Medulla oblongata (tissue), 1 donor: Measurements from ENCODE around the gene ATP1A1.

Source experiments
- DNase-seq: peaks from one replicate; pipeline ENCODE4 v3.0.0-alpha.2; 2015; ENCODE audit errors: extremely low spot score

The ATP1A1 gene

DNA sequence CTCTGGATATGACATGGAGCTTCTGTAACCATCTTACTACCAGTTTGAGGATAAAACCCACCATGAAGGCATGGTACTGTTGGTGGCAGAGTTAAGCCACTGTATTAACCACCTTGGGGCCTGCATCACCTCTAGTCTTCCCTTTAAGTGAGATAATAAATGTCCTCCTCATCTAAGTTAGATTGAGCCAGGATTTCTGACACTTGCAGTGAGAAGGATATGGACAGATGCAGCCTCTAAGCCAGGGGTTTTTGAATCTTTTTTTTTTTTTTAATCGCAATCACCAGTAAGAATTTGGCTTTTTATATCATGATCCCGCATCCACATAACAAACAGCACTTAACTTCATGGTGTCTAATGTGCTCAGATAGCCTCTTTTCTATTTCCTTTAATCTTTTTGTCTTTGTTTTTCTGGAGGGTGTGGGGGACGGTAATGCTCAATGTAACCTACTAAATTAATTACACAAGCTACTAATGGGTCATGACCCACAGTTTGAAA is 42.2 kb downstream of the ATP1A1 start:
- no peak for DNase-seq

DNA sequence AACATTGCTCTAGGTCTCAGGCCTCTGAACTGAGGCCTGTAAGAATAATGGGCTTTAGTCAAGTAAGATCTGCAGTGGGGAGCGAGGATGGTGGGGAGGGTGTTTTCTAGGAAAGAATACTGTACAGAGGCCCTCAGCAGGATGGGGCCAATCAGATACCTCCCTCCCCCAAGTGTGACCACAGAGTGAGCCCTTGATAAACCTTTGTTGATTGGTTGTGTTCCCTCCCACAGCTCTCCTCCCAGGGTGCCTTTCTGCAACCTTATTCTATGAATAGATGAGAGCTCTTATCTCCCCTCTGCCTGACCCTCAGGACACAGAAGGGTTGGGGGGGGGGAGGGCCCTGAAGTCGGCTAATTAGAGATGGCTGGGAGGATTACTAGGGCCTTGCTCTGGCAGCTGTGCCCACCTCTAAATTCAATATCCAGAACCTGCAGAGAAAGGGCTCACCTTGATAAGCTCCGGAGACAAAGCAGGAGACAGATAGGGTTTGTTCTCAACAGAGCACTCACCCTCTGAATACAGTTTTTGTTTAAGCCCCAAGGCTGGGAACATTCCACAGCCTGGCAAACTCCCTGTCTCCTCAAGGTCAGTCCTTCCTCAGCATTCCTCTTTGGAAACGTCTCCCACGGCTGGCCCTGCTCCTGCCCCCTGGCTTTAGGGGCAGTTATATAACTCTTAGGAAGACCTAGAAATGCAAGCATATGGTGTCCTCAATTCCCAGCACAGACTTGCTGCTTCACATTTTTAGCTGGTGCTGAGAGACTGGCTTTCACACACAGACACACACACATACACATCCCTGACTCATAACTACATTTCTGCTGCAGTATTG is 42.9 kb downstream of the ATP1A1 start:
- peak; percentile 53 for DNase-seq

DNA sequence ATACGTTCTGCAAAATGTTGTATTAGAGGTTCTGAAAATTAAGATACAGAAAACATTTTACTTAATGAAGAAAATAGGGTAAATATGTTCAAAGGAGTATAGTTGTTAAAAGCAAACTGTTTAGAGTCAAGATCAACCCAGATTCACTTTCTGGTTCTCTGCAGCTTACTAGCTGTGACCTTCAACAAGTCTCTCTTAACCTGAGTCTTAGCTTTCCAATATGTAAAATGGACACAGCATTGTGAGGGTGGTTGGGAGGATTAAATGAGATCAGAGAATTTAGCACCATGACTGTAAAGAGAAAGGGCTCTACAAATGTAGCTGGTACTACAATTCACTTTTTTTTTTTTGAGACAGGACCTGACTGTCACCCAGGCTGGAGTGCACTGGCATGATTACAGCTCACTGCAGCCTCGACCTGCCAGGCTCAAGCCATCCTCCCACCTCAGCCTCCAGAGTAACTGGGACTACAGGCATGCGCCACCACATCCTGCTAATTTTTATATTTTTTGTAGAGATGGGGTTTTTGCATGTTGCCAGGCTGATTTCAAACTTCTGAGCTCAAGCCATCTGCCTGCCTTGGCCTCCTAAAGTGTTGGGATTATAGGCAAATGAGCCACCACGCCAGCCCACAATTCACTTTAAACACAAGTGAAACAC is 43.9 kb downstream of the ATP1A1 start:
- no peak for DNase-seq

DNA sequence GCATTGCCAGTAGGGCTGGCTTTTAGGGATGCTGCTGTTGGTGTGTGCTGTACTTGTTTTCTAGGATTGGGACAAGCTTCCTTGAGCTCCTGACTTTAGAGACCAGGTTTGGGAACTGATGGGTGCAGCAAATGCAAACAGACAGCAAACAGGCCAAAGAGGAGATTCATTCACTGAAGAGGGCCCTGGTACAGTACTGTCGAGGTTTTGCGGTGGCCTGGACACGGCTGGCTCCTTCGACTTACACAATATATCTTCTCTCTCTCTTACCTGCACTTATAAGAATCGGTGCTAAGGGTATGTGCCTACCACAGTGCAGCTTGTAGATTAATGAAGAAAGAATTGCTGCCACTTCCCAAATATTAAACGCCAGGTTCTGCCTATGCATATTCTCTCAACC is 44.6 kb downstream of the ATP1A1 start:
- no peak for DNase-seq

DNA sequence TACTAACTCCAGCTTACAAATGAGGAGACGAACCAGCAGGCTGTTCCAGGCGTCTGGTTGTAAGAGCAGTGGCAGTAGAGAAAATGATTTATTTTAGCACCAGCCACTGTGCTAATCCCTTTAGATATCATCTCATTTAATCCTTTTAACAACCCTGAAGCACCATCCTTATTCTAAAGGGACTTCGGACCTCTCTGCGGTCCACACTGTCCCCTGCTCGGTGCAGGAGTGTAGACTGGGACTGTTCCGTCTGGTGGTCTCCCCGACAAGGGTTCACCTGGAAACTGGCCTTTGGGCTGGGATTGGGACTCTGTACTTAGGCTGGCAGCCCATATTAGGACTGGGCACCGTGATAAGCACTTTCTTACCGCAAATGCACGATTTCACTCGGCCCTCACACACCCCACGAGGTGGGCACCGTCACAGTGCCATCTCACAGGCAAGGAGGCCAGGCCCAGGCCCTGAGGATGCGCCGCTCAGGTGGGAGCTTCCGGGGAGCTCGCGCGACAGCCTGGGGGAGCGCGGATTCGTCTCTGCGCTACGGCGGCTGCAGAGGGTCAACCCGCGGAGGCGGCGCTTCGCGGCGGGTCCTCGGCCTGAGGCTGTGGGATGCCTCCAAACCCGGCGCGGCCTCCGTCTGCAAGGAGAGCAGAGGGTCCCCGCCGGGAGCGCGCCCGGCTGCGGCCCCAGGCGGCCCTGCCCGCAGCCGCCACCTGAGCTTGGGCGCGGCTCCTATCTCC is 45.2 kb downstream of the ATP1A1 start:
- DNase-seq = peak; percentile 71

DNA sequence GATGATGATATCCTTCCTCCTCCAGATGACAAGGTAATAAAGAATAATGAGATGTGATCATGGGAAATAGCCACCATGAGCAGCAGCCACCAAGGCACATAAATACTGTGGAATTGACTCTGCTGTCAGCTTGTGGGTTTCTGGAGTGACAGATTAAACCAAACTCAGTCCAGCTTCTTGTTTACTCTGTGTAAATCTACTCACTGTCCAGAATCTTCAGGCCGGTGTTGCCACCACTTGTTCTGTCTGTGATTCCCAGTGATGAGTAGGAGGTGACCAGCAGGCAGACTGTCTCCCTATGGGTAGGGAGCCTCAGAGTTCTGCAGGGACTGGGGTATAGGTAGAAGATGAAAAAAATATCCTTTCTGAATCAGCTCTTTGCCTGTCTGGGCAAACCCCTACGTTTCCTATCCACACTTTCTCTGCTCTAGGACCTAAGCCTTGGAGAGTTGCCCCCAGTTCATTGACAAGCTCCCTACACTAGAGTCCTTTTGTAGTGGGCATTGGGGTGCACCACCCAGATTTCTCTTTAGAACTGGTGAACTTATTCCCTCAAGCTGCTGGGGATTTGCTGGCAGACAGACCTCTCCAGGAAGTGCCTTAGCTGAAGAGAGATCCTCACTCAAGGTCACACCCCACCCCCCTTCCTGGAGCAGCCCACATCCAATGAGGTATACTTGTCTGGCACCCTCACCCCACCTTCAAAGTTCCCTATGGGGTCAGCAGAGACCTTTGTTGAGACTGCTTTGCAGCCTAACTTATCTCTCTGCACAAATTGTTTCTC is 47.6 kb downstream of the ATP1A1 start:
- DNase-seq = no peak

DNA sequence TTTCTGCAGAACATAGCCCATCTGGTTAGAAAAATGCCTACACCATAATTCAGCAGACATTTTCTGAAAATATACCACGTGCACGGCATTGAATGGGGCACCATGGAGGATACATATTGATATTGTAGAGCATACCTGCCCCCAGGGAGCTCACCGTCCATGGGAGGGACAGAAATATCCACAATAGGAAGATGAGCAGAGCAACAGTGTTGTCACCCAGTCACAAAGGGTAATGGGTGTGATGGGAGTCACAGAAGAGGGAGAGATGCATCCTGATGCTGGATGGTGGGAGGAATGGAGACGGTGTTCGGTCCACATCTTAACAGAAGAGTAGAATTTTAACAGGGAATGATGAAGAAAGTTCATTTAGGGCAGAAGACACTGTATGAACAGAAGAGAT is 51.4 kb downstream of the ATP1A1 start:
- no peak for DNase-seq

DNA sequence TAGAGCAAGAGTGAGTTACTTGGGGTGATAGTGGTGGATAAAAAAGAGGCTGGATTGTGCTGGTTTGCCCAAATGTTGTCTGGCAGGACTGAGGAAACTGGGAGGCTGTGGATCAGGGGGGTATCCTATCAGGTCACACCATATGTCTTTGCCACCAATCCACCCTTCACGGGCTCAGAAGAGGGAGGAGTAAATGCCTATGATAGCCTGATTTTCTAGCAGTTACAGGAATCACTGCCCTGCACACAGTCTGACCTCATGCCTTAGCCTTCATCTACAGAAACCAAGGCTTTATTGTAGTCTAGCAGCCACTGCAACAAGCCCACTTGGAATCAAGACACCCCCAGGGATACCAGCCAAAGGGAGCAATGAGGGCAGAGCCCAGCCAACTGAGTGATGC is 51.8 kb downstream of the ATP1A1 start:
- no peak for DNase-seq

DNA sequence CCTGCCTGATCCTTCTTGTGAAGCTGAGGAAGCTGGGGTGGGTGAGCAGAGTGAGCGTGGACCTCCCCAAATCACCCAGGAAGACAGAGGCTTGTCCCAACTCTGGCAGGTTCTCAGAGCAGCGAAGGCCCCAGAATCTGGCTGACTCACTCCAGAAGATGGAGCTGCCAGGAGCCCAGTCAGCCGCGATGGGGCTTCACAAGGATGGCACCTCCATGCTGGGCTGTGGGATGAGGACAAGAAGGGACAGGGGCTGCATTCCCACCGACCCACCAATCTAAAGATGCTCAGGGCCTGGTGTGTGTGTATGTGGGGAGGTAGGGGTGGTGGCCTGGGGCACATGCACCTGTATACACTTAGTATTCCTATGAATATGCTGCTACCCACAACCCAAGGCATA is 52.9 kb downstream of the ATP1A1 start:
- no peak for DNase-seq

DNA sequence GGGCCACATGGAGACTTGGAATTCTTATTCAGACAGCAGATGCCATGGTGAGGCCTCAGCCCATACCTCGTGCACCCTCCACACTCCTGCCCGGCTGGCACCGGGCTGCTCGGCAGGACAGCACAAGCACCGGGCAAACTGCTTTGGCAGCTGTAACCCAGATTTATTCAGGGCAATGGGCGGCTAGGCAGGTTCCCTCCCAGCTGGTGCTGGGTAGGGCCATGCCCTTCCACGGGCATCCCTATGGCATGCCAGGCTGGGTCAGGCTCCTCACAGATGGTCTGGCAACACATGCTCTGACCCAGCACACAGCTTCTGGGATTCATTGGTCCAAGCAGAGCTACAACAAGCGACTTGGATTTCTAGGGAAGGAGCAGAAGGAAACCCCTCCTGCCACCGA is 53.4 kb downstream of the ATP1A1 start:
- DNase-seq = no peak

DNA sequence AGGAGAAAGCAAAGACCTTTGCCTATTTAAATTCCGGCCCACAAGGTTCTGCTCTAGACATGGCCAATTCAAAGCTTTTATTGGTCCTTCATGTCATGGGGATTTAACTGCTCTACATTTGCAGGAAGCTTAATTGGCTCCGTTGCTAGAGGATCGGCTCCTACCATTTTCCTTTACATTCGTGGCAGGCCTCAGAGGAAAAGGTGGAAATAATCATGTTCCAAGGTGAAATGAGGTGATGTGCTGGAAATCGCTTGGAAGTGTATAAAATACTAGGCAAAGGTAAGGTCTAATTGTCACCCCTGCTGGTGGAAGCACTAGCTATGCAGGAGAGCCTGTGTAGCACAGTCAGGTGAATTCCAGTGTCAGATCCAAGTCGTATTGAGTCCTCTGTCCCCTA is 55.5 kb downstream of the ATP1A1 start:
- DNase-seq = no peak

DNA sequence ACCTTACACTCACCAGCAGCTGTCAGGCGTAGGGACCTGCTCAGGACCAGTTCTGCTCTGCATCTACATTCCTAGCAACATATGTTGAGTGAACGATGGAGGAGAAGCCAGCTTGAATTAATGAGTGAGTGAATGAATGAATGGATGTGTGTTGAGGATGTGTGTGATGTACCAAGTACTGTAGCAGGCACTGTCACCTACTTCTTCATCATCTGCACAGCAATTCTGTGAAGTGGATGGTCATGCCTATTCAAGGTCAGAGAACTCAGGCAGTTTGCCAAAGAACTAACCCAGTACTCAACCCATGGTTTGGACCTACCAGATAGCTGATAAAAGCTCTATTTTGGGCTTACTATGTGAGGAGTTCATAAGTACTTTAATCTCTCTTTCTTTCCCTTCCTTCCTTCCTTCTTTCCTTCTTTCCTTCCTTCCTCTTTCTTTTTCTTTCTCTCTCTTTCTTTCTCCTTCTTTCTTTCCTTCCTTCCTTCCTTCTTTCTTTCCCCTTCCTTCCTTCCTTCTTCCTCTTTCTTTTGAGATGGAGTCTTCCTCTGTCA is 56.9 kb downstream of the ATP1A1 start:
- DNase-seq = no peak

DNA sequence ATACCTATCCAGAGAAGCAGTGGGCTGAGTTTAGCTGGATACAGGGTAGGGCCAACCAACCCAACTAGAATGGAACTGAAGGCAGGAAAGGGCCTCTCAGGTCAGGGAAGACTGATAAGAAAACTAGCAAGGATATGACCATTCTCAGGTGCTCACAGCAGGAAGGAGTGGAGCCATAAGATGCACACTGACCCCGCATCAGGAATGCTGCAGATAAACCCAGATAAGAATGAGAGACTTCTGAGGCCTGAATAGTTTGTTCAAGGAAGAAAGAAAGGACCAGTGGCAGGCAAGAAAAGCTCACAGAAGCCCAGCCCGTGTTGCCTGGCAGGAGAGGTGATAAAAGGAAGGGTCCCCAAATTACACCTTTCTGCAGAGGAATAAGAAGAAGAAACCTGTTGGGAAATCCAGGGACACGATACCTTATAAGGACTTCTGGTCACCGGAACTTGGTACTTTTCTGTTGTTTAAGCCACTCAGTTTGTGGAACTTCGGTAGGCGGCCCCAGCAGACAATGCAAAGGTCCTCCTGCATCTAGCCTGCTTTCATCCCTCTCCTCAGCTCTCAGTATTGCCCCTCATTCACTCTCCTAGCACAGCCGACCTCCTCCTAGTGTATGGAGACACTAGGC is 58.9 kb downstream of the ATP1A1 start:
- no peak for DNase-seq

DNA sequence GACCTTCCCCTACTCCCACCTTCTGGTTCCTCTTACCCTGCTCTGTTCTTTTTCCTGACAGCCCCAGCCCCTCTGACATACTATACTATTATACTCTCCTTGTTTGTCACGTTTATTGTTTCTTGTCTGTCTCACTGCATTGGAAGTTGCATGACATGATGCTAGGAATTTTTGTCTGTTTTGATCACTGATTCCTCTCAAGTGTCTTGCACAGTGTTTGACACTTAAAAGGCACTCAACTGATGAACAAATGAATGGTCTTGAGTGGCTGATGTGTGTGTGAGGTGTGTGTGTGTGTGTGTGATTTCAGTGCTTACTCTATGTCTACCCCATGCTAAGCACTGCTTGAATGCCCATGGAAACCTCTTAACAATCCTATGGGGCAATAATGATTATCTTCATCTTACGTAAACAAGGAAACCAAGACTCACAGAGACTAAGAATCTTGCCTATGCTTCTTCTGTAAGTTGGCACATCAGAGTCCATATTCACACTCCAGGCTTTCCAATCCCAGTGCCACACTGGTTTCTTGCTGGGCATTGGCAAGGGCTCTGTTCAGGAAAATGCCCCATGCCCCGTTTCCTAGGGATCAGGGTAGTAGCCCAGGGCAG is 59.7 kb downstream of the ATP1A1 start:
- DNase-seq = no peak

DNA sequence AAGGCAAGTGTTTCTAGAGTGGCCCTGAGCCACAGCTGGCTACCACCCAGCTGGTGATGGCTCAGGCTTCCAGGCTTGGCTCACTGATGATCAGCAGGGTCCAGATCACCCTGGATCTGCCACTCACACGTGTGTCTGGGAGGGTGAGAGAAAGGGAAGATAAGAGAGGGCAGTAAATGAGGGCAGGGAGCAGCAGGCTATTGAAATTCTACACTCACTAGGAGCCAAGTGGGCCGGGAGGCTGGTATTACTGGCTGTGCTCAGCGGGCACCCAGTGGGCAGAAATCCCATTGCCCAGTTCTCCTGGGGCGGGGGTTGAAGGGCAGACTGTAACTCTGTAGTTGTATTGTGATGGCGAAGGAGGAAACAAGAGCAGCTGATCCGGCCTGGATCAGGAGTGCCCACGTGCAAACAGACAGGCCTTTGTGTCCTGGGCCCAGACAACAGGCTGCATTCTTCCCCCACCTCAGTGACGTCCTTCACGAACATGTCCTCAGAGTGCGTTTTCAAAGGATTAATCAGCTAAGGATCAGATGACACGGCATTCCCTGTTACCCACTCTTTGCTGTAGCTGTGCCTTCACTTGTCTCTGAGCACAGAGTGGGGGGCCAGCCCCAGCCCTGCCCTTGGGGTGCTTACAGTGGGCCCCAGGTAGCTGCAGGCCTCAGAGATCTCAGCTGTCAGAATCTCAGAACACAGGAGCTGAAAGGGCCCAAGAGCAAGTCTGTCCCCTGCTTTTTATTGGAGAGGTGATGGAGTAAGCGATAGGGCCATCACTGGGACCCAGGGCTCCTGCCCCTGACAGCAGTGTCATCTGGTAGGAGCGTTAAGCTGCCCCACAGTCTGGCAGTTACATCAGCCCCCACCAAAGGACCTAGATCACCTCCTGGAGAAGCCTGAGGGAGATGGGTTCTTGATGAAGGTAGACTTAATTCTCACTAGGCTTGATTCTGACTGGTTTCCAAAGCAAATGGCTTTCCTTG is 60.5 kb downstream of the ATP1A1 start:
- peak; percentile 96 for DNase-seq

DNA sequence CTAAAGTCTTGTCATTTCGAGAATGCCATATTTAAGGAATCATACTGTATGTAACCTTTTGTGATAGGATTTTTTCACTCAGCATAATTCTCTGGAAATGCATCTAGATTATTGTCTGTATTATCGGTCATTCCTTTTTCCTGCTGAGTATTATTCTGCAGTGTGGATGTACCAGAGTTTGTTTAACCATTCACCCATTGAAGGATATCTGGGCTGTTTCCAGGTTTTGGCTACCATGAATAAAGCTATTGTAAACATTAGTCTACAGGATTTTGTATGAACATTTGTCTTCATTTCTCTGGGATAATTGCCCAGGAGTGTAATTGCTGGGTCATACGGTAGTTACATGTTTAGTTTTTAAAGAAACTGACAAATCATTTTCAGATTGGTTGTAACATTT is 61.8 kb downstream of the ATP1A1 start:
- DNase-seq = no peak

DNA sequence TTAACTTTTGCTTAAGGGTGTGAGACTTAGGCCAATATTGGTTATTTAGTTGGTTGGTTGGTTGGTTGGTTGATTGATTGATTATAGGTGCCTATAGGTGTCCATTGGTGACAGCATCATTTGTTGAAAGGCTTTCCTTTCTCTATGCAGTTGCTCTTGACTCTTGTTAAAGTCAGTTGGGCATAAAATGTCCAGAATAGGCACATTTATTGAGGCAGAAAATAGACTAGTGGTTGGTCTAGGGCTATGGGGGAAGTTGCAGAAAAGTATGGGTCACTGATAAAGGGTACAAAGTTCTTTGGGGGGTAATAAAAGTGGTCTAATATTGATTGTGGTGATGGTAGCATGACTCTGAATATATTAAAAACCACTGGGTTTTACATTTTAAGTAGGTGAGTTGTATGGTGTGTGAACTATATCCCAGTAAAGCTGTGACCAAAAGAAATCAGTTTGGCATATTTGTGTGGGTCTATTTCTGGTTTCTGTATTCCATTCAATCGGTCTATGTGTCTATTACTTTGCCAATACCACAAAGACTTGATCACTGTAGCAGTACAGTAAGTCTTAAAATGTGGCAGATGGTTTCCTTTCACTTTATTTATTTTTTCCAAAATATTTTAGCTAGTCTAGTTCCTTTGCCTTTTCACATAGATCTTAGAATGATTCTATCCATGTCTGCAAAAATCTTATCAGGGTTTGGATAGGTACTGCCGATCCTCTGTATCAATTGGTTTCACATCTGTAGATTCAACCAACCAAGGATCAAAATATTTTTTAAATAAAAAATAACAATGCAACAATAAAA is 63.0 kb downstream of the ATP1A1 start:
- no peak for DNase-seq

DNA sequence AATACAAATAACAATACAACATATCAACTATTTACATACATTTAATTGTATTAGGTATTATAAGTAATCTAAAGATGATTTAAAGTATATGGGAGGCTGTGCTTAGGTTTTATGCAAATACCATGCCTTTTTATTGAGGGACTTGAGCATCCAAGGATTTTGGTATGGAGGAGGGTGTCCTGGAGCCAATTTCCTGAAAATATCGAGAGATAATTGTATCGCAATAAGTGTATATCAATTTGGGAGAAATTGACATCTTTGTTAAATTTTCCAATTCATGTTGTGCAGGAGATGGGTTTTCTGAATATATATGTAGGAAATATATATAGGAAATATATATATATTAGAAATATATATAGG is 63.5 kb downstream of the ATP1A1 start:
- DNase-seq = no peak

DNA sequence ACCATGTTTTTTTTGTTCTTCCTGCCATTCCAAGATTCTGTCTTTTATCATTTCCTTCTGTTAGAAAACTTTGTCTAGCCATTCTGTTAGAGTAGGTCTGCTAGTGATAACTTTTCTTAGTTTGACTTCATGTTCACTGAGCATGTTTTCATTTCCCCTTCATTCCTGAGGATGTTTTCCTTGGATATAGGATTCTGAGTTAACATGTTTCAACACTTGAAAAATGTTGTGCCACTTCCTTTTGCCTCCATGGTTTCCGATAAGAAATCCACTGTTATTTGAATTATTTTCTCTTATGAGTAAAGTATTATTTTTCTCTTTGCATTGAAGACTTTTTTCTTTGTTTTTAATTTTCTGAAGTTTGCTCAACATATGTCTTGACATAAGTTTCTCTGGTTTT is 66.7 kb downstream of the ATP1A1 start:
- no peak for DNase-seq
